Ascending aorta (tissue), 2 donors: ENCODE measurements around the gene TRUB1. TPM values are rescaled to one million over a fixed set of nuclear protein-coding genes. Genes with fewer than 3 reads are reported as not detected.

Experiments
- DNase-seq, 2 donors: peaks; one replicate each; pipeline ENCODE4 v3.0.0-alpha.2; 2019; ENCODE audit warnings: low spot score in 2 of 2
- H3K27ac ChIP-seq, 2 donors: fragments of 200-600 bp; sonication (generic); one replicate each; pipeline ENCODE4 v1.5.1; 2016 to 2017; ENCODE audit warnings: mild to moderate bottlenecking in 1 of 2
- H3K27me3 ChIP-seq: fragments of 200-600 bp; sonication (generic); one replicate; pipeline ENCODE4 v1.5.1; 2017
- H3K36me3 ChIP-seq, 2 donors: fragments of 200-600 bp; sonication (generic); one replicate each; pipeline ENCODE4 v1.5.1; 2016
- H3K4me1 ChIP-seq, 2 donors: fragments of 200-600 bp; sonication (generic); one replicate each; pipeline ENCODE4 v1.5.1; 2016 to 2017; ENCODE audit warnings: mild to moderate bottlenecking in 1 of 2
- H3K4me3 ChIP-seq, 2 donors: fragments of 200-600 bp; sonication (generic); one replicate each; pipeline ENCODE4 v1.5.1; 2016 to 2017; ENCODE audit warnings: mild to moderate bottlenecking in 1 of 2
- H3K9me3 ChIP-seq, 2 donors: fragments of 200-600 bp; sonication (generic); one replicate each; pipeline ENCODE4 v1.5.1; 2016
- CTCF ChIP-seq, 3 experiments: fragments of 200-600 bp in 2 of 3; fragments of 450-650 bp in 1 of 3; sonication (generic) in 2 of 3; IDR thresholded peaks; one replicate each; pipeline ENCODE4 v1.5.1; 2016 to 2019; ENCODE audit warnings: antibody characterized with exemption in 3 of 3, mild to moderate bottlenecking in 1 of 3, moderate library complexity in 1 of 3
- intact Hi-C: fragments of 100-400 bp; cut with DNase I; formaldehyde crosslinking; loops from one replicate; pipeline ENCODE4 v1.15.1; 2023
- total RNA-seq: library from RNA; depleted of rRNA; stranded (reverse); fragments of >200 nt; gene quantifications from one replicate; pipeline ENCODE4 v1.1.0, GENCODE V29; 2016

The TRUB1 gene
- total RNA-seq, 1 donor from 2014 or later: 5.4 TPM

GRCh38 chr10:114911801-114912469 is 26.1 kb upstream of the TRUB1 start:
- TF ChIP-seq CTCF (IDR thresholded peaks at IDR 0.05): no peak
- Histone ChIP-seq H3K27me3 (no peaks in the 10 kb centered on the region), H3K9me3 (no peaks in the 10 kb centered on the region), H3K4me3 (no peak overlapping the region), H3K4me1 (no peaks in the 10 kb centered on the region), H3K27ac (no peak overlapping the region), H3K36me3 (no peaks in the 10 kb centered on the region)
- intact Hi-C loops: no loop called here
- DNase-seq: no peak

GRCh38 chr10:114912470-114912859 is 25.5 kb upstream of the TRUB1 start:
- Histone ChIP-seq H3K36me3 (no peaks in the 10 kb centered on the region), H3K4me1 (no peaks in the 10 kb centered on the region), H3K27ac (no peak overlapping the region), H3K9me3 (no peaks in the 10 kb centered on the region), H3K4me3 (no peak overlapping the region), H3K27me3 (no peaks in the 10 kb centered on the region)
- no peak for DNase-seq
- TF ChIP-seq CTCF (IDR thresholded peaks at IDR 0.05): no peak
- intact Hi-C loops: no loop called here

- Histone ChIP-seq H3K4me1 (no peaks in the 10 kb centered on the region), H3K36me3 (no peaks in the 10 kb centered on the region), H3K27me3 (no peaks in the 10 kb centered on the region), H3K27ac (no peak overlapping the region), H3K4me3 (no peak overlapping the region), H3K9me3 (no peaks in the 10 kb centered on the region)
- no peak for DNase-seq
- TF ChIP-seq CTCF (IDR thresholded peaks at IDR 0.05): no peak
- intact Hi-C loops: no loop called here
These were observed 23.4 kb upstream of the TRUB1 start for GRCh38 chr10:114914560-114914959.

GRCh38 chr10:114915294-114915693 is 22.7 kb upstream of the TRUB1 start:
- no peak for TF ChIP-seq CTCF (IDR thresholded peaks at IDR 0.05)
- Histone ChIP-seq H3K9me3 (no peaks in the 10 kb centered on the region), H3K36me3 (no peaks in the 10 kb centered on the region), H3K27ac (no peak overlapping the region), H3K4me3 (no peak overlapping the region), H3K27me3 (no peaks in the 10 kb centered on the region), H3K4me1 (no peaks in the 10 kb centered on the region)
- intact Hi-C loops: no loop called here
- DNase-seq: no peak

GRCh38 chr10:114916653-114917052 is 21.3 kb upstream of the TRUB1 start:
- H3K9me3 ChIP-seq: no peaks in the 10 kb centered on the region
- H3K27ac ChIP-seq: no peak overlapping the region
- DNase-seq: no peak
- intact Hi-C loops: no loop called here
- no peaks in the 10 kb centered on the region for H3K27me3 ChIP-seq
- no peaks in the 10 kb centered on the region for H3K4me1 ChIP-seq
- no peak for TF ChIP-seq CTCF (IDR thresholded peaks at IDR 0.05)
- H3K4me3 ChIP-seq: no peak overlapping the region
- no peaks in the 10 kb centered on the region for H3K36me3 ChIP-seq

- Histone ChIP-seq H3K27ac (no peak overlapping the region), H3K36me3 (no peaks in the 10 kb centered on the region), H3K4me1 (no peaks in the 10 kb centered on the region), H3K4me3 (no peak overlapping the region), H3K9me3 (no peaks in the 10 kb centered on the region), H3K27me3 (no peaks in the 10 kb centered on the region)
- DNase-seq: no peak
- intact Hi-C loops: no loop called here
- TF ChIP-seq CTCF (IDR thresholded peaks at IDR 0.05): no peak
These were observed 20.5 kb upstream of the TRUB1 start for GRCh38 chr10:114917459-114917858.
